Embryonic facial prominence (tissue), 1 donor: Measurements from ENCODE around the gene GABRD.

Source experiments
- DNase-seq: peaks from one replicate; pipeline ENCODE4 v3.0.0-alpha.2; 2016; ENCODE audit errors: extremely low spot score

Gene GABRD

GRCh38 chr1:2018217-2019171, 651 bp upstream of the GABRD start:
- DNase-seq: no peak

GRCh38 chr1:2019571-2020309, 595 bp downstream of the GABRD start:
- DNase-seq: no peak

- no peak for DNase-seq
Observed at GRCh38 chr1:2020310-2020655, 1.1 kb downstream of the GABRD start.

GRCh38 chr1:2021550-2021949, 2.4 kb downstream of the GABRD start:
- no peak for DNase-seq

GRCh38 chr1:2022063-2022770, 3.1 kb downstream of the GABRD start:
- DNase-seq: no peak

- DNase-seq: no peak
Observed at GRCh38 chr1:2023187-2023586, 4.0 kb downstream of the GABRD start.

GRCh38 chr1:2024451-2024850, 5.3 kb downstream of the GABRD start:
- no peak for DNase-seq

GRCh38 chr1:2024887-2025286, 5.7 kb downstream of the GABRD start:
- DNase-seq: no peak

- no peak for DNase-seq
Observed at GRCh38 chr1:2025491-2025981, 6.4 kb downstream of the GABRD start.

GRCh38 chr1:2027961-2028583, 8.9 kb downstream of the GABRD start:
- DNase-seq: no peak

- no peak for DNase-seq
Observed at GRCh38 chr1:2028870-2029560, 9.9 kb downstream of the GABRD start.

- no peak for DNase-seq
Observed at GRCh38 chr1:2029561-2029960, 10.4 kb downstream of the GABRD start.

- DNase-seq: no peak
Observed at GRCh38 chr1:2030076-2030871, 11.1 kb downstream of the GABRD start.

- DNase-seq: no peak
Observed at GRCh38 chr1:2031546-2032540, 12.7 kb downstream of the GABRD start.

- DNase-seq: no peak
Observed at GRCh38 chr1:2032737-2033136, 13.6 kb downstream of the GABRD start.

GRCh38 chr1:2033165-2033564, 14.0 kb downstream of the GABRD start:
- no peak for DNase-seq

GRCh38 chr1:2036287-2036686, 17.1 kb downstream of the GABRD start:
- no peak for DNase-seq

GRCh38 chr1:2037314-2037979, 18.3 kb downstream of the GABRD start:
- DNase-seq: no peak
